Muscle layer of colon (tissue), 2 donors: ENCODE measurements around the gene DST.

Source experiments
- H3K27ac ChIP-seq: one replicate; pipeline ENCODE4 v1.7.0; 2013; ENCODE audit warnings: low read depth, mild to moderate bottlenecking, low read length, moderate library complexity
- H3K27me3 ChIP-seq, 2 donors: one replicate each; pipeline ENCODE4 v1.7.0; 2013; ENCODE audit warnings: low read length in 2 of 2, mild to moderate bottlenecking in 2 of 2; ENCODE audit not compliant: insufficient read depth in 2 of 2, control insufficient read depth in 1 of 2
- H3K36me3 ChIP-seq: one replicate; pipeline ENCODE4 v1.7.0; 2013; ENCODE audit warnings: mild to moderate bottlenecking, low read length; ENCODE audit not compliant: insufficient read depth
- H3K4me1 ChIP-seq: one replicate; pipeline ENCODE4 v1.7.0; 2013; ENCODE audit warnings: mild to moderate bottlenecking, low read length; ENCODE audit not compliant: insufficient read depth
- H3K4me3 ChIP-seq, 2 donors: one replicate each; pipeline ENCODE4 v1.7.0; 2013; ENCODE audit warnings: low read length in 2 of 2, low read depth in 1 of 2, mild to moderate bottlenecking in 1 of 2, moderate library complexity in 1 of 2
- H3K9ac ChIP-seq: one replicate; pipeline ENCODE4 v1.7.0; 2013; ENCODE audit warnings: low read length
- H3K9me3 ChIP-seq: one replicate; pipeline ENCODE4 v1.7.0; 2013; ENCODE audit warnings: mild to moderate bottlenecking, low read length
- donor health status: abdominal sarcoma.
- donor health status: Adenocarcinoma of cecum.

DST gene

DNA sequence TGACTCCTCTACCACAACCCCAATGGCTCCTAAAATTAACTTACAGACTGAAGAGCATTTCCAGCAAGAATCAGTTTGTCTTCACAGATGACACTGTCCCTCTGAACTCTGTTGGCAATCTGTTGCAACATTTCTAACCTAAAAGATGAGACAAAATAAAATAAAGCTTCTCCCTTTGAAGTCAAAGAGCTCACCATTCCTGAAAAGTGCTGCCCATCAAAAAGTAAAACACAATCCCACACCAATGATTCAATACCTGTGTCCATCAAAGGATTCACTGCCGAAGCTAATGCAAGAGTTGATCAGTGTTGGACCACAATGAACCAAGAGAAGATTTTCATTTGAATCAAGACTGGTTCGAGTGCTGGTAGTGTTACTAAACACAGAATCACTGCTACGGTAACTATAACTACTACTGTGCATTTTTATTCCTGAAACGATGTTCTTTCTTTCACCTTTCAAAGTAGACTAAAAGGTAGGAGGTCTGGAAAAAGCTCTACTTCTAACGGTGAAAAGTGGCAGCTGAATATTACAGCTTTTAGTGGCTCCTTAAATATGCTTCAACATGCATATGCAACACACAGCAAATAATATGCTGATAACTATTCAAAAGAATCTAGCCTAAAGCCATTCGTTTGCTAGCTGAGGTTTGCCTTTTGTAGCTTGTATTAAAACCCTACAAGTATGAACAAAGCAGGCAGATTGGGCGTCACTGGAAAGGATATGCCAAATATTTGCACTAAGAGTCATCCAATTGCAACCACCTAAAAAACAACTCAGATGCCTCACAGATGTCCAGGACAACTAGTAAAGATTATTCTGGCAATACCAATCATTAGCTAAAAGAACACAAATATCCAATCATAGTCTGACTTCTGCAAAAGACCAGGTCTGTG lies at the start of gene DST:
TSS of gene DST (minus strand) at position 524 of the 896 bp plus-strand sequence.
- Histone ChIP-seq H3K4me1 (peaks cover 16% of the 10 kb centered on the region), H3K9ac (no peak within 1 kb of the TSS), H3K27ac (peak within 1 kb of the TSS; percentile 21), H3K36me3 (peaks cover 26% of the 10 kb centered on the region), H3K4me3 (no peak within 1 kb of the TSS), H3K27me3 (no peaks in the 10 kb centered on the region), H3K9me3 (no peaks in the 10 kb centered on the region)

DNA sequence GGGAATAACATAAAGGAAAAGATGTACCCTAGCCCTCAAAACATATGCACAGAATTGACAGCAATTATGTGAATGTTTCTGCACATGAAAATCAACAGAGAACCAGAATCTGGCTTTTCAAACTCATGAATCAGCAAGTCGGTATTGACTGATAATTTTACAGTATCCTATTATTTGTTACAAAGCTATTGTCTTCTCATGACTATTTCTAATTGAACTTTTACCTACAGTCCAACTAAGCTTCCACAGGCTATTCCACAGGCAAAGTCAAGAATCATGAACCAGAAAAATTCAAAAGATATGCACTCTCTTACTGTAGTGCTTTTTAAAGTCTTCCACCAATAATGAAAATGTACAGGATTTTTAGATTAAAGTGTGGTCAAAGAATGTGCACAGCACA lies 49.1 kb upstream of the DST start:
- Histone ChIP-seq H3K9ac (peak overlapping the region; percentile 29), H3K27ac (peak overlapping the region; percentile 91), H3K36me3 (no peaks in the 10 kb centered on the region), H3K4me1 (peaks cover 29% of the 10 kb centered on the region), H3K4me3 (peak overlapping the region; percentile 2 to 42), H3K27me3 (no peaks in the 10 kb centered on the region), H3K9me3 (no peaks in the 10 kb centered on the region)

DNA sequence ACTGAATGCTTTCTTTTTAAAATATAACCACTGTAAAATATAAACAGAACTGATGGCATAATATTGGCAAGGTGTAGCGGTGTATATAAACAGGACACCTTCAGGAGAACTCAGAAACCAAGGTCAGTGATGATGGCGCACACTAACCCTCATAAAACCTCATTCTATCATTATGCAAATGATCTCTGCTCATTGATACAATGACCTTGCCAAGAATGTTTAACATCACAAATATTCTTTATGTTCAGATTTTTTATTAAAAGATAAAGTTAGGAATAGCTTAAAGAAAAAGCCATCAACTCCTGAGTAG lies 48.6 kb upstream of the DST start:
- peak overlapping the region in 1 of 2 donors; percentile 42 for H3K4me3 ChIP-seq
- peaks cover 29% of the 10 kb centered on the region for H3K4me1 ChIP-seq
- H3K9me3 ChIP-seq, result no peaks in the 10 kb centered on the region
- peak overlapping the region; percentile 91 for H3K27ac ChIP-seq
- H3K27me3 ChIP-seq, result no peaks in the 10 kb centered on the region
- peak overlapping the region; percentile 29 for H3K9ac ChIP-seq
- H3K36me3 ChIP-seq, result no peaks in the 10 kb centered on the region

DNA sequence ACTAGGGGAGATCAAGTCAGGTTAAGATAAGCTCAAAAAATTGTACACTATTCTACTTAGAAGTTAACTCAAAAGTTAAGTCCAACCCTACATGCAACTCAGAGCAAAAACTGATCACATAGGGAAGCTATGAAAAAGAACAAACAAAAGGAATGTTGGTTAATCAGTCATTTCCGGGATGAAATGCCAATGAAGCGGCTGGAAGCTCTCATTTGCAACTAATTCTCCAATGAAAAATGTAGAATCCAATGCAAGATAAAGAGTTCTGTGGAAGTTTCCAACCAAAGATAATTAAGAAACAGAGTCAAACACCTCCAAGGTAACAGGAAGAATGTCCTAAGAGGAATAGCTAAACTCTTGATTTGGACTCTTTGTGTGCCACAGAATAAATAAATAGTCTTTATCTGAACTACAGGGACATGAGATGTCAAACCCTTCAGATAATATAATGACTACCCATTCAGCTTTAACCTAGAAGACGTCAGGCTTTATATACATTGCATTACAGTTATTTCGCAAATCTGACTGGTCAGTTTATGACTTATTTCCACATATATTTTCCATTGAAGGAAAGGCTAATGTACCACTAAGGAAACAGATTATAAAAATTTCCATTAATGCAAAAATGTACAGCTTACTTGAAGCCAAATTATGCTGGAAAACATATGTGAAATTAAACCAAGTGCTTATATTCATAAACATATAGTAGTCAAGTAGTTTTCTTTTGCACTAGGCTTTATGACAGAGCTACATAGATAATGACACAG lies 48.0 kb upstream of the DST start:
- Histone ChIP-seq H3K4me1 (peaks cover 29% of the 10 kb centered on the region), H3K36me3 (no peaks in the 10 kb centered on the region), H3K9ac (peak overlapping the region; percentile 29), H3K4me3 (peak overlapping the region; percentile 28 to 42), H3K27me3 (no peaks in the 10 kb centered on the region), H3K27ac (peak overlapping the region; percentile 91), H3K9me3 (no peaks in the 10 kb centered on the region)

DNA sequence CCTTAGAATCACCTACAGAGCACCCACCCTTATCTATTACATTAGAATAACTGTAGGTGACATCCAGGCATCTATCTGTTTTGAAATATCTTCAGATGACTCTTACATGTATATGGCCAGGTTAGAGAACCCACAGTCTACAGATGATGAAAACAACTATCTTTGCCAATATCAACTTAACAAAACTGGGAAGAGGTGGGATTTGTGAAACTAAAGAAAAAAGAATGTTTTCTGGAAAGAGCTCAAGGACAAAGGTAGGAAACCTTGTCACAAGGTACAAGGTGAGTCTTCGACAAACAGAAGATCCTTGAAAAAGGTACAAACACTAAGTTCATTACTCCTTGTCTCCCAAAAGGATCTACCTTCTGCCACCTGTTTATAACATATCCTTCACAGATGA lies 47.0 kb upstream of the DST start:
- H3K4me3 ChIP-seq, result peak overlapping the region in 1 of 2 donors; percentile 42
- H3K27ac ChIP-seq, result no peak overlapping the region
- no peaks in the 10 kb centered on the region for H3K36me3 ChIP-seq
- H3K9ac ChIP-seq, result no peak overlapping the region
- no peaks in the 10 kb centered on the region for H3K27me3 ChIP-seq
- H3K4me1 ChIP-seq, result peaks cover 29% of the 10 kb centered on the region
- no peaks in the 10 kb centered on the region for H3K9me3 ChIP-seq

DNA sequence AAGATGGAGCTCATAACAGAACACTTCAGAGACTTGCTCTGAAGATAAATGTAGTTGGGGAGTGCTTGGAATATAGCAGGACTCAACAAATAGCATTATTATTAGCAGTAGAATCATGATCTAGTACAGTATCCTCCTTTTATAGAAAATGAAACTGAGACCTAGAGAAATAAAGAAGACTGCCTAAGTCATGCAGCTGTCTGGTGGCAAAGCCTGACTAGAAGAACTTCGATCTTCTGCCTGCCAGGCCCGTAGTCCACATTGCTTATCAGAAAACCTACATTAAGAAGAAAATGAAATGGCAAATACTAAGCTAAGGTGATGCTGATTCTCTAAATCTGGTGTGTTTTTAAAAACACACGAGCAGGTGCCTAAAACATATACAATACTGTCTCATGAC lies 46.4 kb upstream of the DST start:
- peaks cover 34% of the 10 kb centered on the region for H3K4me1 ChIP-seq

DNA sequence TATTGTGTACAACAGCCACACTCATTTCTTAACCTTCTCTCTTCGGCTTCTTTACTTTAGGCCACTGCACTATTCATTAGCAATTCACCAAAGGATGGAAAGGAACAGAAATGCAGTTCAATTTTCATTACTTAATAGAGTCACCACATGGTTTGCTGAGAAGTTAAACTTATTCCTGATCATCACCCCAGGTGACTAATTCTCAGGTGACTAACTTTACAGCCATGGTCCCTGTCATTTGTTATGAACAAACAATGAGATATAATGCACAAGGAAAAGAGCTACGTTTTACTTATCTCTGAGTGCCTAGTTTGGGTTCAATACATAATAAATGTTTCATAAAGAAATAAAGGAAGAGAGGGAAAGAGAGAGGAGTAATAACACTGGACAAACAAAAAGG lies 45.8 kb upstream of the DST start:
- Histone ChIP-seq H3K27ac (no peak overlapping the region), H3K27me3 (no peaks in the 10 kb centered on the region), H3K9me3 (no peaks in the 10 kb centered on the region), H3K4me1 (peaks cover 38% of the 10 kb centered on the region), H3K9ac (no peak overlapping the region), H3K36me3 (no peaks in the 10 kb centered on the region), H3K4me3 (no peak overlapping the region)

More for the DNA sequence above, 46.4 kb upstream of the DST start:
- Histone ChIP-seq H3K9ac (no peak overlapping the region), H3K36me3 (no peaks in the 10 kb centered on the region), H3K9me3 (no peaks in the 10 kb centered on the region), H3K27me3 (no peaks in the 10 kb centered on the region), H3K4me3 (peak overlapping the region in 1 of 2 donors; percentile 42), H3K27ac (peak overlapping the region; percentile 17)

DNA sequence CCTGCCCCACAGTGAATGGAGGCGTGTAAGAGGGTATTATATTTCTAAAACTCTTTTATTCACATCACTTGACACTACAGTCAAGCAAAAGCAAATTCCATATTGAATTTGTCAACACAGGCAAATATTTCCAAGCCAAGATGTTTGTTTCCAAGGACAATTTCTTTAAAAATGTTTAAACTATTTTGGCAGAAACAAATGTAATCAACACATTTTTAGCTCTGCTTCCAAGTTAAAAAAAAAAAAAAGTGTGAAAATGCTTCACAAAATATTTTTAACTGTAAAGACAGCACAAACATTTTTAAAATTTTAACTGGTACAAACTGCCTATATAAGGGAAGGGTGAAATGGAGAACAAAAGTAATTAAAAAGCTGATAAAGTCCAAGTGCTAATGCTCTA lies 44.9 kb upstream of the DST start:
- H3K9ac ChIP-seq, result no peak overlapping the region
- H3K4me3 ChIP-seq, result no peak overlapping the region
- no peak overlapping the region for H3K27ac ChIP-seq
- H3K4me1 ChIP-seq, result peaks cover 41% of the 10 kb centered on the region
- H3K36me3 ChIP-seq, result no peaks in the 10 kb centered on the region
- no peaks in the 10 kb centered on the region for H3K9me3 ChIP-seq
- no peaks in the 10 kb centered on the region for H3K27me3 ChIP-seq

DNA sequence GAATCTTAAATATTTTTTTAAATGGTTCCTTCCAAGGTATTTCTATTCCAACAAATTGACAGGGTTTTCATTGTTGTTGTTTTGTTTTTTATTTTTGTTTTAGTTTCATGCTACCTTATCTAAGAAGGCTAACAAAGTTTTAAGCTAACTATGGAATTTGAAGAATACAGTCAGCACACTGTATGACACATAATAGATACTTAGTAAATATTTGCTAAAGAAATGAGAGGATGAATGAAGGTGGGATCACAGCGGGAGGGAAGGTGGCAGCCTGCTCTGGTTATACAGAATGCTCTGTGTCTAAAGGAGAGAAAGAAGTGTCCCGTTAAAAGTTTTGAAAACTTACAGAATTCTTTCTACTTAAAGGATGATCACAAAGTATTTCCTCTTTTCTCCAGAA lies 43.7 kb upstream of the DST start:
- Histone ChIP-seq H3K9me3 (no peaks in the 10 kb centered on the region), H3K4me1 (peaks cover 43% of the 10 kb centered on the region), H3K36me3 (no peaks in the 10 kb centered on the region), H3K4me3 (no peak overlapping the region), H3K9ac (no peak overlapping the region), H3K27ac (no peak overlapping the region), H3K27me3 (no peaks in the 10 kb centered on the region)

DNA sequence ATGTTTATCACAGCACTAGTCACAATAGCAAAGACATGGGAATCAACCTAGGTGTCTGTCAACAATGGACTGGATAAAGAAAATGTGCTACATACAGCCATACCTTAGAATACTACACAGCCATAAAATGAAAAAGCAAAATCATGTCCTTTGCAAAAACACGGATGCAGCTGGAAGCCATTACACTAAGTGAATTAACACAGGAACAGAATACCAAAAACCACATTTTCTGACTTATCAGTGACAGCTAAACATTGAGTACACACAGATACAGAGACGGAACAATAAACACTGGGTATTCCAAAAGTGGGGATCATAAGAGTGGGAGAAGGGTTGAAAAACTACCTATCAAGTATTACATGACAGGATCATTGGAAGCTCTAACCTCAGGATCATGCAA lies 43.3 kb upstream of the DST start:
- H3K4me1 ChIP-seq, result peaks cover 43% of the 10 kb centered on the region
- H3K9me3 ChIP-seq, result no peaks in the 10 kb centered on the region
- H3K27me3 ChIP-seq, result no peaks in the 10 kb centered on the region
- no peak overlapping the region for H3K9ac ChIP-seq
- no peak overlapping the region for H3K4me3 ChIP-seq
- no peak overlapping the region for H3K27ac ChIP-seq
- no peaks in the 10 kb centered on the region for H3K36me3 ChIP-seq

DNA sequence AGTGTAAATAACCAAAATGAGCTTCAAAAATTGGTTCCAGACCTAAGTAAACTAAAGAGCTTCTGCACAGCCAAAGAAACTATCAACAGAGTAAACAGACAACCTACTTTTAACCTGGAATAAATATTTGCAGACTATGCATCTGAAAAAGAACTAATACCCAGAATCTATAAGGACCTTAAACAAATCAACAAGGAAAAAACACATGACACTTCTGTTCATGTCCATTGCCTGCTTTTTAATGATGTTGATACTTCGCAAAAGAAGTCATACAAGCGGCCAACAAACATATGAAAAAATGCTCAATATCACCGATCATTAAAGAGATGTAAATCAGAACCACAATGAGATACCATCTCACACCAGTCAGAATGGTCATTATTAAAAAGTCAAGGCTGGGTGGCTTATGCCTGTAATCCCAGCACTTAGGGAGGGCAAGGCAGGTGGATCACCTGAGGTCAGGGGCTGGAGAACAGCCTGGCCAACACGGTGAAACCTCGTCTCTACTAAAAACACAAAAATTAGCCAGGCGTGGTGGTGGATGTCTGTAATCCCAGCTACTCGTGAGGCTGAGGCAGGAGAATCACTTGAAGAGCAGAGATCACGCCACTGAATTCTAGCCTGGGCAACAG lies 42.5 kb upstream of the DST start:
- Histone ChIP-seq H3K9me3 (no peaks in the 10 kb centered on the region), H3K4me1 (peaks cover 36% of the 10 kb centered on the region), H3K36me3 (no peaks in the 10 kb centered on the region), H3K27ac (no peak overlapping the region), H3K9ac (no peak overlapping the region), H3K27me3 (no peaks in the 10 kb centered on the region), H3K4me3 (no peak overlapping the region)
